HG03457 (cell line): ENCODE results near the gene CYB5RL.

Experiments used
- ATAC-seq: cut with Tn5 transposase; IDR thresholded peaks from one replicate; pipeline ENCODE4 v1.9.1; 2021; ENCODE audit warnings: moderate number of reproducible peaks; ENCODE audit not compliant: unreplicated experiment

CYB5RL gene

GRCh38 chr1:54161495-54162168 lies 38.2 kb downstream of the CYB5RL start:
- no peak for ATAC-seq

GRCh38 chr1:54160351-54160750 lies 39.5 kb downstream of the CYB5RL start:
- no peak for ATAC-seq

- ATAC-seq: no peak
These were observed 40.0 kb downstream of the CYB5RL start for GRCh38 chr1:54159733-54160316.

GRCh38 chr1:54158071-54158470 lies 41.8 kb downstream of the CYB5RL start:
- ATAC-seq: no peak

- ATAC-seq: no peak
These were observed 42.4 kb downstream of the CYB5RL start for GRCh38 chr1:54157401-54157800.

- ATAC-seq: no peak
These were observed 42.8 kb downstream of the CYB5RL start for GRCh38 chr1:54156986-54157385.

GRCh38 chr1:54156201-54156600 lies 43.6 kb downstream of the CYB5RL start:
- no peak for ATAC-seq

GRCh38 chr1:54153535-54154439 lies 46.0 kb downstream of the CYB5RL start:
- no peak for ATAC-seq

GRCh38 chr1:54152696-54153095 lies 47.1 kb downstream of the CYB5RL start, which contains the start of gene CDCP2:
Gene CDCP2 (minus strand): TSS chr1:54153000. CDS start chr1:54152922, 78 bp downstream.
- ATAC-seq: no peak

- ATAC-seq: no peak
These were observed 48.8 kb downstream of the CYB5RL start for GRCh38 chr1:54151013-54151412.
